A549 (cell line): ENCODE measurements around the gene TTLL13. TPM values are rescaled to one million over a fixed set of nuclear protein-coding genes. Genes with fewer than 3 reads are reported as not detected.

ENCODE experiments used
- ATAC-seq, 2 experiments: fragments of 200-7000 bp in 1 of 2; fragments of >200 bp in 1 of 2; cut with Nextera tagmentation in 1 of 2; cut with Tn5 transposase in 1 of 2; 3 replicates each; pipeline versions ENCODE4 v1.8.0 to v1.9.1; 2018 to 2020; ENCODE audit warnings: mild to moderate bottlenecking in 1 of 2, moderate library complexity in 1 of 2
- CTCF ChIA-PET: fragments of 300-600 bp; sonication (Branson Sonifier 250); formaldehyde crosslinking; extraction: SDS; loops from one replicate; lab custom pipeline; 2021; ENCODE audit warnings: antibody characterized with exemption, inconsistent platforms; lab: Yijun Ruan, JAX
- POLR2A ChIA-PET: fragments of 350-600 bp; formaldehyde crosslinking; extraction: SDS; loops from one replicate; lab custom pipeline; 2021; ENCODE audit warnings: antibody characterized with exemption, inconsistent platforms; lab: Yijun Ruan, JAX
- DNase-seq, 2 experiments: peaks; one replicate each; pipeline versions ENCODE4 v3.0.0 to v3.0.0-alpha.2; 2011 to 2016; ENCODE audit warnings: low read depth in 1 of 2, low spot score in 1 of 2
- FAIRE-seq: peaks from 2 replicates; lab custom pipeline; 2011; peaks lifted over from hg19 to GRCh38; lab: Jason Lieb, UNC
- H3K27ac ChIP-seq, 2 experiments: fragments of >200 bp; sonication (Bioruptor Twin); formaldehyde crosslinking; 3 replicates each; pipeline ENCODE4 v1.5.1; 2016 to 2017
- H3K4me1 ChIP-seq: fragments of >200 bp; sonication (Bioruptor Twin); formaldehyde crosslinking; 3 replicates; pipeline ENCODE4 v1.6.1; 2016
- H3K4me2 ChIP-seq: fragments of >200 bp; sonication (Bioruptor Twin); formaldehyde crosslinking; 3 replicates; pipeline ENCODE4 v1.6.1; 2016
- H3K4me3 ChIP-seq: fragments of >200 bp; sonication (Bioruptor Twin); formaldehyde crosslinking; 3 replicates; pipeline ENCODE4 v1.5.1; 2016
- H3K9me3 ChIP-seq: fragments of >200 bp; sonication (Bioruptor Twin); formaldehyde crosslinking; 3 replicates; pipeline ENCODE4 v1.6.1; 2016
- ATOH8 ChIP-seq: fragments of 250-450 bp; sonication (Bioruptor Pico); IDR thresholded peaks from 2 replicates; pipeline ENCODE4 v1.5.0; 2020; ENCODE audit warnings: low read depth, mild to moderate bottlenecking, moderate library complexity
- BHLHE40 ChIP-seq: IDR thresholded peaks from 2 replicates; pipeline ENCODE4 v1.6.1; 2012; ENCODE audit warnings: low read depth, low read length, inconsistent platforms
- CBX8 ChIP-seq: fragments of 200-600 bp; sonication (generic); IDR thresholded peaks from 2 replicates; pipeline ENCODE4 v1.6.1; 2016
- CEBPB ChIP-seq, 2 experiments: fragments of >200 bp in 1 of 2; sonication (Bioruptor Twin) in 1 of 2; formaldehyde crosslinking in 1 of 2; IDR thresholded peaks; 2 replicates each; pipeline ENCODE4 v1.6.1; 2012 to 2016
- CHD2 ChIP-seq: fragments of 150-350 bp; IDR thresholded peaks from 2 replicates; pipeline ENCODE4 v1.6.1; 2014; ENCODE audit warnings: low read length; ENCODE audit not compliant: partially characterized antibody
- CHD4 ChIP-seq: fragments of 200-600 bp; sonication (generic); IDR thresholded peaks from 2 replicates; pipeline ENCODE4 v1.6.1; 2016; ENCODE audit warnings: antibody characterized with exemption, mild to moderate bottlenecking, borderline replicate concordance
- CTCF ChIP-seq: fragments of >200 bp; sonication (Bioruptor Twin); formaldehyde crosslinking; IDR thresholded peaks from 3 replicates; pipeline ENCODE4 v1.5.1; 2016
- E2F6 ChIP-seq: IDR thresholded peaks from 2 replicates; pipeline ENCODE4 v1.6.1; 2012; ENCODE audit warnings: low read depth, borderline replicate concordance
- EHF ChIP-seq: fragments of 250-450 bp; sonication (Bioruptor Pico); IDR thresholded peaks from 2 replicates; pipeline ENCODE4 v1.5.0; 2020; ENCODE audit warnings: mild to moderate bottlenecking
- EHMT2 ChIP-seq: fragments of 200-600 bp; sonication (generic); IDR thresholded peaks from 2 replicates; pipeline ENCODE4 v1.6.1; 2016; ENCODE audit warnings: antibody characterized with exemption, low read depth, mild to moderate bottlenecking, moderate library complexity
- EP300 ChIP-seq, 2 experiments: fragments of >200 bp; sonication (Bioruptor Twin); formaldehyde crosslinking; IDR thresholded peaks; 2 replicates in 1 of 2; 3 replicates in 1 of 2; pipeline ENCODE4 v1.6.1; 2016 to 2017
- ESRRA ChIP-seq: fragments of 150-350 bp; IDR thresholded peaks from 2 replicates; pipeline ENCODE4 v1.6.1; 2014; ENCODE audit warnings: mild to moderate bottlenecking, low read length, borderline replicate concordance
- FOSB ChIP-seq: fragments of 250-450 bp; sonication (Bioruptor Pico); IDR thresholded peaks from 2 replicates; pipeline ENCODE4 v1.5.0; 2020; ENCODE audit warnings: mild to moderate bottlenecking, moderate library complexity
- FOXS1 ChIP-seq: fragments of 250-450 bp; sonication (Bioruptor Pico); IDR thresholded peaks from 2 replicates; pipeline ENCODE4 v1.5.0; 2020; ENCODE audit warnings: mild to moderate bottlenecking, moderate library complexity
- HDAC2 ChIP-seq: fragments of 200-600 bp; sonication (generic); IDR thresholded peaks from 2 replicates; pipeline ENCODE4 v1.6.1; 2016
- HES2 ChIP-seq: fragments of >200 bp; sonication (Bioruptor Twin); formaldehyde crosslinking; IDR thresholded peaks from 2 replicates; pipeline ENCODE4 v1.6.1; 2016
- HMGXB4 ChIP-seq: fragments of 250-450 bp; sonication (Bioruptor Pico); IDR thresholded peaks from 2 replicates; pipeline ENCODE4 v1.5.0; 2021; ENCODE audit warnings: mild to moderate bottlenecking, moderate library complexity, borderline replicate concordance
- HOXA7 ChIP-seq: fragments of 250-450 bp; sonication (Bioruptor Pico); IDR thresholded peaks from 2 replicates; pipeline ENCODE4 v1.5.0; 2020; ENCODE audit warnings: mild to moderate bottlenecking, moderate library complexity
- HOXB5 ChIP-seq: fragments of 250-450 bp; sonication (Bioruptor Pico); IDR thresholded peaks from 2 replicates; pipeline ENCODE4 v1.5.0; 2020; ENCODE audit warnings: mild to moderate bottlenecking, moderate library complexity
- JUN ChIP-seq, 2 experiments: fragments of >200 bp; sonication (Bioruptor Twin); formaldehyde crosslinking; IDR thresholded peaks; 2 replicates in 1 of 2; 3 replicates in 1 of 2; pipeline ENCODE4 v1.6.1; 2016 to 2017
- MAZ ChIP-seq: fragments of 150-350 bp; IDR thresholded peaks from 2 replicates; pipeline ENCODE4 v1.6.1; 2014; ENCODE audit warnings: antibody characterized with exemption, low read depth, low read length, borderline replicate concordance
- NFE2L2 ChIP-seq: fragments of 150-350 bp; conservative IDR thresholded peaks from 2 replicates; pipeline ENCODE4 v1.6.1; 2014; ENCODE audit warnings: low read length
- NPAS2 ChIP-seq: fragments of 250-450 bp; sonication (Bioruptor Pico); IDR thresholded peaks from 2 replicates; pipeline ENCODE4 v1.8.0; 2022; ENCODE audit warnings: mild to moderate bottlenecking, moderate library complexity, borderline replicate concordance
- NR3C1 ChIP-seq: fragments of >200 bp; sonication (Bioruptor Twin); formaldehyde crosslinking; IDR thresholded peaks from 3 replicates; pipeline ENCODE4 v1.6.1; 2017
- PHF8 ChIP-seq: fragments of 200-600 bp; sonication (generic); IDR thresholded peaks from 2 replicates; pipeline ENCODE4 v1.6.1; 2016; ENCODE audit warnings: low read depth, mild to moderate bottlenecking, antibody characterized with exemption, moderate library complexity, borderline replicate concordance
- POLR2A ChIP-seq: IDR thresholded peaks from 2 replicates; pipeline ENCODE4 v1.6.1; 2012; ENCODE audit warnings: mild to moderate bottlenecking, low read length
- POLR2AphosphoS2 ChIP-seq: conservative IDR thresholded peaks from 2 replicates; pipeline ENCODE4 v1.6.1; 2012; ENCODE audit warnings: low read length, improper control_type of control experiment, inconsistent platforms
- RAD21 ChIP-seq, 2 experiments: fragments of >200 bp in 1 of 2; sonication (Bioruptor Twin) in 1 of 2; formaldehyde crosslinking in 1 of 2; IDR thresholded peaks in 1 of 2; conservative IDR thresholded peaks in 1 of 2; 2 replicates in 1 of 2; 3 replicates in 1 of 2; pipeline ENCODE4 v1.6.1; 2012 to 2018; ENCODE audit warnings: inconsistent platforms in 1 of 2
- RCOR1 ChIP-seq: fragments of 150-350 bp; IDR thresholded peaks from 2 replicates; pipeline ENCODE4 v1.6.1; 2014; ENCODE audit warnings: antibody characterized with exemption, low read length, low read depth
- RNF2 ChIP-seq: fragments of 200-600 bp; sonication (generic); IDR thresholded peaks from 2 replicates; pipeline ENCODE4 v1.6.1; 2016; ENCODE audit warnings: low read depth, mild to moderate bottlenecking, antibody characterized with exemption, moderate library complexity, borderline replicate concordance
- TFCP2L1 ChIP-seq: fragments of 250-450 bp; sonication (Bioruptor Pico); IDR thresholded peaks from 2 replicates; pipeline ENCODE4 v1.5.0; 2021; ENCODE audit warnings: mild to moderate bottlenecking
- TP53 ChIP-seq: fragments of 250-450 bp; sonication (Bioruptor Pico); IDR thresholded peaks from 2 replicates; pipeline ENCODE4 v1.5.0; 2021; ENCODE audit warnings: mild to moderate bottlenecking, moderate library complexity
- USF2 ChIP-seq: fragments of 450-650 bp; IDR thresholded peaks from 2 replicates; pipeline ENCODE4 v1.6.1; 2014; ENCODE audit warnings: antibody characterized with exemption
- ZC3H11A ChIP-seq: fragments of 450-650 bp; IDR thresholded peaks from 2 replicates; pipeline ENCODE4 v1.6.1; 2014; ENCODE audit warnings: antibody characterized with exemption, mild to moderate bottlenecking
- ZFP36 ChIP-seq: fragments of 450-650 bp; IDR thresholded peaks from 2 replicates; pipeline ENCODE4 v1.6.1; 2014; ENCODE audit warnings: borderline replicate concordance; ENCODE audit not compliant: partially characterized antibody
- WGBS: methylation state at CpG from one replicate; pipeline ENCODE4 v1.1.6; 2017; ENCODE audit errors: missing lambda C conversion rate; 5-methylcytosine and 5-hydroxymethylcytosine counted together
- polyA plus RNA-seq, 4 experiments: library from polyadenylated mRNA; depleted of rRNA in 3 of 4; stranded (reverse); fragments of >200 nt; fragmentation: RNase III in 1 of 4; extraction: RNeasy Plus Mini Kit Qiagen cat#74134 plus additional on column Dnase treatment in 1 of 4; gene quantifications; 2 replicates in 3 of 4; 3 replicates in 1 of 4; pipeline ENCODE4 v1.2.3, GENCODE V29; 2011 to 2017

TTLL13 gene
- polyA plus RNA-seq, 2 of the 4 experiments (the other 2 are of a cell fraction): 0.17 to 0.61 TPM

GRCh38 chr15:90230071-90230494 lies 19.3 kb upstream of the TTLL13 start:
- Histone ChIP-seq H3K9me3 (no peaks in the 10 kb centered on the region), H3K4me3 (no peak overlapping the region), H3K27ac (no peak overlapping the region), H3K4me1 (peaks cover 25% of the 10 kb centered on the region), H3K4me2 (no peak overlapping the region)
- ChIA-PET CTCF (interaction anchor here (1.4 to 36.4 kb wide), 3 partner anchors 17 to 84 kb away, joined by 5 to 732 read pairs (median 288); partner anchors contain the start of gene TTLL13), POLR2A (interaction anchor here (0.9 kb wide), 1 partner anchor 87 kb away, joined by 3 read pairs; no protein-coding TSS in a partner anchor)
- TF ChIP-seq BHLHE40 (no peak), TP53 (no peak), FOSB (CRISPR knock-in tag) (no peak), USF2 (no peak), NR3C1 (no peak), HOXA7 (no peak), CEBPB (IDR thresholded peaks at IDR 0.05) (no peak), POLR2AphosphoS2 (no peak), RCOR1 (no peak), HMGXB4 (CRISPR knock-in tag) (no peak), PHF8 (no peak), ATOH8 (CRISPR knock-in tag) (no peak), POLR2A (no peak), CHD4 (no peak), TFCP2L1 (CRISPR knock-in tag) (no peak), HOXB5 (CRISPR knock-in tag) (no peak), FOXS1 (CRISPR knock-in tag) (no peak), ZC3H11A (no peak), MAZ (no peak), EHMT2 (no peak)
- 65% methylated on average over 12 of the region's 12 CpGs for WGBS
- ATAC-seq: no peak
- DNase-seq: no peak
- FAIRE-seq: no peak

GRCh38 chr15:90230610-90231009 lies 18.7 kb upstream of the TTLL13 start:
- no peak overlapping the region for H3K4me2 ChIP-seq
- ATAC-seq (no peak), DNase-seq (no peak), FAIRE-seq (no peak)
- POLR2A ChIA-PET: interaction anchor here (0.9 kb wide), 1 partner anchor 87 kb away, joined by 3 read pairs; no protein-coding TSS in a partner anchor
- no peaks in the 10 kb centered on the region for H3K9me3 ChIP-seq
- CTCF ChIA-PET: interaction anchor here (1.4 to 36.4 kb wide), 4 partner anchors 17 to 332 kb away, joined by 4 to 732 read pairs (median 146); partner anchors contain the start of gene TTLL13
- no peak overlapping the region for H3K27ac ChIP-seq
- H3K4me3 ChIP-seq: no peak overlapping the region
- H3K4me1 ChIP-seq: peaks cover 26% of the 10 kb centered on the region
- 82% methylated on average over 8 of the region's 8 CpGs for WGBS
- TF ChIP-seq HOXB5 (CRISPR knock-in tag): no peak
- no peak for TF ChIP-seq RAD21 (conservative IDR thresholded peaks at IDR 0.05 in 1 of 2, IDR thresholded peaks at IDR 0.05 in 1 of 2)
- no peak for TF ChIP-seq ZFP36
- TF ChIP-seq CHD2: no peak
- TF ChIP-seq CTCF: no peak
- TF ChIP-seq E2F6: no peak
- no peak for TF ChIP-seq NFE2L2
- no peak for TF ChIP-seq NPAS2 (CRISPR knock-in tag)
- no peak for TF ChIP-seq HES2
- TF ChIP-seq CEBPB (IDR thresholded peaks at IDR 0.05): no peak
- TF ChIP-seq HDAC2: no peak
- no peak for TF ChIP-seq CBX8
- TF ChIP-seq BHLHE40: no peak
- TF ChIP-seq JUN (IDR thresholded peaks at IDR 0.05): no peak
- no peak for TF ChIP-seq ESRRA
- no peak for TF ChIP-seq EP300 (IDR thresholded peaks at IDR 0.05)
- TF ChIP-seq EHF (CRISPR knock-in tag): no peak
- TF ChIP-seq RNF2: no peak
